Measurements from ENCODE around the gene ANKDD1A.

GRCh38 chr15:64993290-64993689 lies 81.6 kb downstream of the ANKDD1A start:
- TF ChIP-seq CTCF (IDR thresholded peaks at IDR 0.05) (no peak), POLR2A (IDR thresholded peaks at IDR 0.05) (no peak)

Data from esophagus squamous epithelium (tissue), 4 donors.